H1 (cell line): Measurements from ENCODE around the gene EPS8L1. TPM values are rescaled to one million over a fixed set of nuclear protein-coding genes. Genes with fewer than 3 reads are reported as not detected.
A peak's percentile ranks its signal among the peaks of the same experiment; 100 is the strongest.

Experiments used
- CTCF ChIA-PET: fragments of 300-600 bp; sonication (Branson Sonifier 250); formaldehyde crosslinking; loops from one replicate; lab custom pipeline; 2021; ENCODE audit not compliant: partially characterized antibody; lab: Charles Lee
- POLR2A ChIA-PET: fragments of 300-600 bp; sonication (Branson Sonifier 250); formaldehyde crosslinking; loops from one replicate; lab custom pipeline; 2021; ENCODE audit warnings: inconsistent platforms; ENCODE audit not compliant: partially characterized antibody; lab: Charles Lee
- DNase-seq, 2 experiments: peaks; one replicate each; pipeline versions ENCODE4 v3.0.0 to v3.0.0-alpha.2; 2010 to 2022; ENCODE audit warnings: low spot score in 2 of 2, low read depth in 1 of 2, mixed read lengths in 1 of 2
- FAIRE-seq: peaks from 2 replicates; lab custom pipeline; 2011; peaks lifted over from hg19 to GRCh38; lab: Jason Lieb, UNC
- H2AFZ ChIP-seq: 2 replicates; pipeline ENCODE4 v1.8.1; 2012; ENCODE audit warnings: low read length, inconsistent platforms
- H2AK5ac ChIP-seq: 2 replicates; pipeline ENCODE4 v1.6.1; 2013; ENCODE audit warnings: low read depth, low read length
- H2BK120ac ChIP-seq: replicated peaks from 2 replicates; pipeline ENCODE3; 2013; ENCODE audit warnings: low read depth, low read length, inconsistent platforms
- H2BK12ac ChIP-seq: 2 replicates; pipeline ENCODE4 v1.6.1; 2013; ENCODE audit warnings: low read depth, low read length
- H2BK15ac ChIP-seq: 2 replicates; pipeline ENCODE4 v1.6.1; 2013; ENCODE audit warnings: low read length
- H2BK20ac ChIP-seq: 2 replicates; pipeline ENCODE4 v1.6.1; 2013; ENCODE audit warnings: low read length
- H2BK5ac ChIP-seq: 2 replicates; pipeline ENCODE4 v1.6.1; 2013; ENCODE audit warnings: low read depth, low read length
- H3K14ac ChIP-seq: 2 replicates; pipeline ENCODE4 v1.6.1; 2013; ENCODE audit warnings: inconsistent platforms; ENCODE audit not compliant: insufficient read length
- H3K18ac ChIP-seq: 2 replicates; pipeline ENCODE4 v1.6.1; 2013; ENCODE audit warnings: low read length; ENCODE audit errors: extremely low read depth
- H3K23ac ChIP-seq: 2 replicates; pipeline ENCODE4 v1.6.1; 2013; ENCODE audit warnings: inconsistent platforms; ENCODE audit not compliant: insufficient read length
- H3K23me2 ChIP-seq: 2 replicates; pipeline ENCODE4 v1.6.1; 2013; ENCODE audit warnings: low read depth, low read length
- H3K27ac ChIP-seq: 2 replicates; pipeline ENCODE4 v1.6.1; 2011; ENCODE audit warnings: low read depth, low read length, inconsistent platforms
- H3K27me3 ChIP-seq, 4 experiments: replicated peaks in 1 of 4; 1 replicate in 1 of 4; 2 replicates in 3 of 4; pipeline versions ENCODE4 v1.6.1 to v1.8.1; 2011 to 2013; ENCODE audit warnings: low read length in 3 of 4, mild to moderate bottlenecking in 3 of 4, inconsistent platforms in 2 of 4, mixed read lengths in 2 of 4, moderate library complexity in 1 of 4; ENCODE audit not compliant: control insufficient read depth in 3 of 4, insufficient read depth in 3 of 4; ENCODE audit errors: extremely low read depth in 1 of 4
- H3K36me3 ChIP-seq, 4 experiments: 2 replicates each; pipeline versions ENCODE4 v1.6.1 to v1.8.1; 2011 to 2013; ENCODE audit warnings: mild to moderate bottlenecking in 4 of 4, low read length in 3 of 4, moderate library complexity in 2 of 4, control low read depth in 1 of 4, inconsistent platforms in 1 of 4; ENCODE audit not compliant: insufficient read depth in 4 of 4, control insufficient read depth in 2 of 4
- H3K4ac ChIP-seq: replicated peaks from 2 replicates; pipeline ENCODE3; 2013; ENCODE audit warnings: low read length, low read depth, mixed read lengths, inconsistent platforms; ENCODE audit not compliant: insufficient read length
- H3K4me1 ChIP-seq, 4 experiments: replicated peaks in 1 of 4; 1 replicate in 1 of 4; 2 replicates in 3 of 4; pipeline versions ENCODE4 v1.6.1 to v1.8.1; 2011 to 2013; ENCODE audit warnings: low read length in 3 of 4, inconsistent platforms in 2 of 4, mixed read lengths in 1 of 4; ENCODE audit not compliant: insufficient read depth in 4 of 4, control insufficient read depth in 3 of 4
- H3K4me2 ChIP-seq, 2 experiments: 2 replicates each; pipeline versions ENCODE4 v1.6.1 to v1.8.1; 2011 to 2013; ENCODE audit warnings: low read depth in 2 of 2, low read length in 2 of 2, control low read depth in 1 of 2, inconsistent platforms in 1 of 2, mild to moderate bottlenecking in 1 of 2; ENCODE audit not compliant: insufficient read depth in 1 of 2
- H3K4me3 ChIP-seq, 4 experiments: fragments of 200-600, 300-600 bp in 1 of 4; sonication (generic), shearing (Covaris generic), sonication (Bioruptor Twin) in 1 of 4; 2 replicates each; pipeline versions ENCODE4 v1.5.1 to v1.8.1; 2011 to 2016; ENCODE audit warnings: low read length in 4 of 4, low read depth in 3 of 4, control low read depth in 2 of 4, inconsistent platforms in 2 of 4, mild to moderate bottlenecking in 2 of 4, mixed read lengths in 1 of 4, moderate library complexity in 1 of 4; ENCODE audit not compliant: insufficient read depth in 2 of 4; ENCODE audit errors: extremely low read depth in 1 of 4
- H3K56ac ChIP-seq: replicated peaks from 2 replicates; pipeline ENCODE3; 2013; ENCODE audit warnings: low read depth, mild to moderate bottlenecking, mixed read lengths, low read length, inconsistent platforms; ENCODE audit not compliant: insufficient read length
- H3K79me1 ChIP-seq: 2 replicates; pipeline ENCODE4 v1.6.1; 2013; ENCODE audit warnings: low read depth, low read length, control low read depth
- H3K79me2 ChIP-seq, 2 experiments: 2 replicates each; pipeline versions ENCODE4 v1.6.1 to v1.8.1; 2012 to 2013; ENCODE audit warnings: low read length in 2 of 2, mild to moderate bottlenecking in 2 of 2, inconsistent platforms in 1 of 2; ENCODE audit not compliant: insufficient read depth in 2 of 2, control insufficient read depth in 1 of 2
- H3K9ac ChIP-seq, 4 experiments: replicated peaks in 1 of 4; 1 replicate in 1 of 4; 2 replicates in 3 of 4; pipeline versions ENCODE4 v1.6.1 to v1.8.1; 2011 to 2013; ENCODE audit warnings: low read depth in 3 of 4, low read length in 3 of 4, control low read depth in 2 of 4, mild to moderate bottlenecking in 2 of 4, moderate library complexity in 2 of 4, inconsistent platforms in 1 of 4; ENCODE audit errors: extremely low read depth in 1 of 4
- H3K9me3 ChIP-seq, 2 experiments: 2 replicates each; pipeline versions ENCODE4 v1.6.1 to v1.8.1; 2012 to 2013; ENCODE audit warnings: mild to moderate bottlenecking in 2 of 2, moderate library complexity in 2 of 2, control low read depth in 1 of 2, inconsistent platforms in 1 of 2, low read depth in 1 of 2, low read length in 1 of 2, mixed read lengths in 1 of 2; ENCODE audit not compliant: insufficient read depth in 2 of 2
- H4K20me1 ChIP-seq, 2 experiments: replicated peaks in 1 of 2; 2 replicates each; pipeline versions ENCODE3 to v1.8.1; 2011 to 2013; ENCODE audit warnings: inconsistent platforms in 2 of 2, low read length in 2 of 2, mild to moderate bottlenecking in 1 of 2; ENCODE audit not compliant: insufficient read depth in 2 of 2, control insufficient read depth in 1 of 2
- H4K5ac ChIP-seq: 2 replicates; pipeline ENCODE4 v1.6.1; 2013; ENCODE audit warnings: low read length, low read depth, mixed read lengths, inconsistent platforms; ENCODE audit not compliant: insufficient read length
- H4K8ac ChIP-seq: 2 replicates; pipeline ENCODE4 v1.8.0; 2013; ENCODE audit warnings: mild to moderate bottlenecking, moderate library complexity, low read length, inconsistent platforms; ENCODE audit not compliant: insufficient read depth; ENCODE audit errors: extremely low read depth
- H4K91ac ChIP-seq: replicated peaks from 2 replicates; pipeline ENCODE3; 2013; ENCODE audit warnings: low read length, mixed read lengths, inconsistent platforms; ENCODE audit not compliant: insufficient read length
- BCL11A ChIP-seq, 2 experiments: IDR thresholded peaks; one replicate each; pipeline ENCODE4 v1.6.1; 2011; ENCODE audit warnings: low read depth in 2 of 2, low read length in 2 of 2, mild to moderate bottlenecking in 2 of 2
- CBX5 ChIP-seq: fragments of 300-800, 300-1000 bp; sonication (generic); IDR thresholded peaks from 2 replicates; pipeline ENCODE4 v1.7.1; 2016; ENCODE audit warnings: antibody characterized with exemption, low read length, low read depth
- CBX8 ChIP-seq: fragments of 300-800, 300-1000 bp; sonication (generic); IDR thresholded peaks from 2 replicates; pipeline ENCODE4 v1.7.1; 2016; ENCODE audit warnings: low read depth, low read length, borderline replicate concordance
- CHD2 ChIP-seq: IDR thresholded peaks from 2 replicates; pipeline ENCODE4 v1.6.1; 2012; ENCODE audit warnings: low read length, improper control_type of control experiment
- CREB1 ChIP-seq: IDR thresholded peaks from 2 replicates; pipeline ENCODE4 v1.6.1; 2012; ENCODE audit warnings: inconsistent platforms
- EGR1 ChIP-seq: IDR thresholded peaks from 2 replicates; pipeline ENCODE4 v1.6.1; 2011; ENCODE audit warnings: low read depth, low read length, borderline replicate concordance
- EZH2 ChIP-seq: fragments of 200-600 bp; sonication (generic); IDR thresholded peaks from 2 replicates; pipeline ENCODE4 v1.7.1; 2012; ENCODE audit warnings: low read depth, mild to moderate bottlenecking, moderate library complexity, low read length, inconsistent platforms; ENCODE audit not compliant: severe bottlenecking
- HDAC2 ChIP-seq, 2 experiments: fragments of 300-600 bp in 1 of 2; sonication (generic) in 1 of 2; IDR thresholded peaks; 2 replicates each; pipeline ENCODE4 v1.6.1; 2011 to 2012; ENCODE audit warnings: low read depth in 2 of 2, low read length in 2 of 2, mild to moderate bottlenecking in 2 of 2, moderate library complexity in 2 of 2, borderline replicate concordance in 1 of 2, inconsistent platforms in 1 of 2
- PHF8 ChIP-seq: fragments of 200-600 bp; sonication (generic); conservative IDR thresholded peaks from 2 replicates; pipeline ENCODE4 v1.7.1; 2012; ENCODE audit warnings: low read depth, mild to moderate bottlenecking, inconsistent platforms, low read length, moderate library complexity
- RAD21 ChIP-seq, 2 experiments: IDR thresholded peaks in 1 of 2; conservative IDR thresholded peaks in 1 of 2; 2 replicates each; pipeline ENCODE4 v1.6.1; 2011; ENCODE audit warnings: low read depth in 2 of 2, low read length in 2 of 2, improper control_type of control experiment in 1 of 2, inconsistent platforms in 1 of 2, mild to moderate bottlenecking in 1 of 2, moderate library complexity in 1 of 2
- SIN3A ChIP-seq, 2 experiments: IDR thresholded peaks in 1 of 2; conservative IDR thresholded peaks in 1 of 2; 2 replicates each; pipeline ENCODE4 v1.6.1; 2011 to 2012; ENCODE audit warnings: low read length in 2 of 2, improper control_type of control experiment in 1 of 2, low read depth in 1 of 2, mild to moderate bottlenecking in 1 of 2
- SP2 ChIP-seq: IDR thresholded peaks from 2 replicates; pipeline ENCODE4 v1.6.1; 2012; ENCODE audit warnings: mild to moderate bottlenecking, low read length, inconsistent platforms
- WGBS, 2 experiments: shearing (Covaris generic) in 1 of 2; methylation state at CpG; one replicate each; pipeline versions ENCODE4 v1.1.6 to v1.1.7; 2013 to 2015; ENCODE audit warnings: low lambda C conversion rate in 2 of 2, mixed read lengths in 2 of 2, inconsistent platforms in 1 of 2, low coverage in 1 of 2, missing lambda C conversion rate in 1 of 2; ENCODE audit not compliant: insufficient replicate concordance in 2 of 2, insufficient coverage in 1 of 2, insufficient read length in 1 of 2; ENCODE audit errors: extremely low coverage in 1 of 2, missing lambda C conversion rate in 1 of 2; 5-methylcytosine and 5-hydroxymethylcytosine counted together
- polyA plus RNA-seq, 7 experiments: library from polyadenylated mRNA; depleted of rRNA in 3 of 7; stranded (reverse) in 5 of 7; unstranded in 2 of 7; fragments of >200 nt in 5 of 7; fragments of 200-250 nt in 2 of 7; gene quantifications; 1 replicate in 5 of 7; 2 replicates in 1 of 7; 4 replicates in 1 of 7; pipeline versions ENCODE4 v1.2.1 to v1.2.3, GENCODE V29; 2011 to 2013; ENCODE audit warnings: missing spikeins in 2 of 7, mixed read lengths in 2 of 7
- total RNA-seq: library from RNA; stranded (reverse); fragmentation: NEBNext Ultra II Directional; extraction: Animal tissue kit (Norgen Biotek cat#: 25700); gene quantifications from 2 replicates; pipeline ENCODE4 v1.2.1, GENCODE V29; 2021
- TF ChIP-seq, protein P1 (sequence below): IDR thresholded peaks from 2 replicates; pipeline ENCODE4 v1.6.1; 2012; ENCODE audit warnings: inconsistent platforms

Gene EPS8L1
- total and polyA plus RNA-seq, 2 of the 8 experiments (the other 6 are each of a cell fraction or from before 2014, with no cell fraction given) = 19.8 to 30.2 TPM

DNA sequence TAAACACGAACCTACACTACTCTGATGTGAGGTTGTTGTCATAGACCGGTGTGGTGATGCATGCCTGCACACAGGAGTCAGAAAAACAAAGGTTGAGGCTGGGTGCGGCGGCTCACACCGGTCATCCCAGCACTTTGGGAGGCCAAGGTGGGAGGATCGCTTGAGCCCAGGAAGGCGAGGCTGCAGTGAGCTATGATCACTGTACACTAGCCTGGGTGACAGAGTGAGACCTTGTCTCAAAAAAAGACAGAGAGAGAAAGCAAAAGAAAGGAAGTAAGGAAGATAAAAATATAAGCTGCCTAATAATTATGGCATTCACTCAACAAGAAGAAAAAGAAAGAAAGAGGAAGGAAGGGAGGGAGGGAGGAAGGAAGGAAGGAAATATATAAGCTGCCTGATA, 46.9 kb upstream of the EPS8L1 start:
- no peak overlapping the region for H4K5ac ChIP-seq
- no peak overlapping the region for H2BK120ac ChIP-seq
- H3K4me2 ChIP-seq = no peak overlapping the region
- no peaks in the 10 kb centered on the region for H3K4me1 ChIP-seq
- no peak overlapping the region for H2AFZ ChIP-seq
- H2BK12ac ChIP-seq = no peak overlapping the region
- H3K18ac ChIP-seq = no peak overlapping the region
- H3K27me3 ChIP-seq = no peaks in the 10 kb centered on the region
- H2BK20ac ChIP-seq = no peak overlapping the region
- H2BK5ac ChIP-seq = no peak overlapping the region
- H3K23ac ChIP-seq = no peak overlapping the region
- H3K9me3 ChIP-seq = no peaks in the 10 kb centered on the region; a peak in 1 of 4 replicates
- H3K36me3 ChIP-seq = no peaks in the 10 kb centered on the region
- H3K79me2 ChIP-seq = peaks cover 0 to 29% of the 10 kb centered on the region in 2 experiments; a peak in 1 of 4 replicates
- 87% methylated on average over 7 of the region's 7 CpGs; no CpG with 5 or more reads in 1 of the 2 experiments for WGBS, 2 experiments
- no peak overlapping the region for H3K4me3 ChIP-seq
- ChIA-PET CTCF (interaction anchor here (0.6 to 1.4 kb wide), 3 partner anchors 9 to 551 kb away, joined by 3 read pairs; partner anchors contain the start of gene GP6), POLR2A (interaction anchor here (1.0 to 2.1 kb wide), 8 partner anchors 8 to 57 kb away, joined by 3 to 6 read pairs (median 4); partner anchors contain the start of gene RDH13)
- no peak overlapping the region for H3K9ac ChIP-seq
- H2BK15ac ChIP-seq = 0 out of 2 replicates have a peak overlapping the region, but pooled peaks have one; percentile 14
- no peak overlapping the region for H3K14ac ChIP-seq
- no peak overlapping the region for H3K27ac ChIP-seq
- H3K79me1 ChIP-seq = peaks cover 6% of the 10 kb centered on the region; the same call in 1 of the 2 replicates
- H4K91ac ChIP-seq = no peak overlapping the region
- FAIRE-seq (no peak), DNase-seq (no peak)
- H3K56ac ChIP-seq = no peak overlapping the region
- peaks cover 0 to 4% of the 10 kb centered on the region in 2 experiments for H4K20me1 ChIP-seq
- no peak overlapping the region for H4K8ac ChIP-seq
- no peaks in the 10 kb centered on the region for H3K23me2 ChIP-seq
- H2AK5ac ChIP-seq = no peak overlapping the region
- no peak overlapping the region for H3K4ac ChIP-seq
- TF ChIP-seq EZH2 (no peak), CBX5 (no peak), HDAC2 (IDR thresholded peaks at IDR 0.05; ENCODE audit: borderline replicate concordance in 1 of 2, low read depth in 2 of 2, low read length in 2 of 2) (no peak), SIN3A (conservative IDR thresholded peaks at IDR 0.05 in 1 of 2, IDR thresholded peaks at IDR 0.05 in 1 of 2; ENCODE audit: low read depth in 1 of 2, low read length in 2 of 2) (no peak), CHD2 (no peak), RAD21 (IDR thresholded peaks at IDR 0.05 in 1 of 2, conservative IDR thresholded peaks at IDR 0.05 in 1 of 2; ENCODE audit: low read depth in 2 of 2, low read length in 2 of 2) (no peak), CREB1 (no peak), PHF8 (no peak), SP2 (no peak), BCL11A (IDR thresholded peaks at IDR 0.05; ENCODE audit: low read depth in 2 of 2, low read length in 2 of 2) (no peak), CBX8 (no peak), EGR1 (no peak)
- TF ChIP-seq, protein P1, sequence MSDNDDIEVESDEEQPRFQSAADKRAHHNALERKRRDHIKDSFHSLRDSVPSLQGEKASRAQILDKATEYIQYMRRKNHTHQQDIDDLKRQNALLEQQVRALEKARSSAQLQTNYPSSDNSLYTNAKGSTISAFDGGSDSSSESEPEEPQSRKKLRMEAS = no peak
